CD4-positive, alpha-beta T cell (primary cell): Measurements from ENCODE around the gene CLHC1. TPM values are rescaled to one million over a fixed set of nuclear protein-coding genes. Genes with fewer than 3 reads are reported as not detected.

Experiments
- ATAC-seq: fragments of 200-7000 bp; cut with Tn5 transposase; one replicate; pipeline ENCODE4 v1.10.0; 2022; ENCODE audit warnings: mild to moderate bottlenecking; ENCODE audit not compliant: poor library complexity
- CTCF ChIA-PET: fragments of 350-600 bp; sonication (Branson Sonifier 250); formaldehyde crosslinking; loops from one replicate; lab custom pipeline; 2021; ENCODE audit warnings: antibody characterized with exemption, inconsistent platforms; lab: Charles Lee
- POLR2A ChIA-PET: fragments of 350-600 bp; sonication (Branson Sonifier 250); formaldehyde crosslinking; loops from one replicate; lab custom pipeline; 2021; ENCODE audit warnings: antibody characterized with exemption, inconsistent platforms; lab: Charles Lee
- DNase-seq, 14 experiments: peaks; one replicate each; pipeline ENCODE4 v3.0.0-alpha.2; 2013 to 2020; ENCODE audit warnings: mixed read lengths in 2 of 14
- H3K27ac ChIP-seq, 2 donors: one replicate each; pipeline versions ENCODE4 v1.5.1 to v1.7.0; 2013; ENCODE audit warnings: low read length in 2 of 2, low read depth in 1 of 2, mild to moderate bottlenecking in 1 of 2
- H3K27me3 ChIP-seq, 2 experiments: 1 replicate in 1 of 2; 2 replicates in 1 of 2; pipeline versions ENCODE4 v1.6.1 to v1.7.0; 2013; ENCODE audit warnings: low read length in 2 of 2, control low read depth in 1 of 2, mild to moderate bottlenecking in 1 of 2, moderate library complexity in 1 of 2; ENCODE audit not compliant: insufficient read depth in 2 of 2, control insufficient read depth in 1 of 2
- H3K36me3 ChIP-seq: one replicate; pipeline ENCODE4 v1.6.1; 2013; ENCODE audit warnings: low read length, control low read depth; ENCODE audit not compliant: insufficient read depth
- H3K4me1 ChIP-seq: one replicate; pipeline ENCODE4 v1.6.1; 2013; ENCODE audit warnings: low read length, control low read depth; ENCODE audit not compliant: insufficient read depth
- H3K4me3 ChIP-seq: one replicate; pipeline ENCODE4 v1.5.1; 2013; ENCODE audit warnings: mild to moderate bottlenecking, low read length, moderate library complexity
- H3K9me3 ChIP-seq, 2 experiments: 1 replicate in 1 of 2; 2 replicates in 1 of 2; pipeline versions ENCODE4 v1.6.1 to v1.7.0; 2013; ENCODE audit warnings: low read length in 2 of 2, mild to moderate bottlenecking in 2 of 2, control low read depth in 1 of 2, moderate library complexity in 1 of 2; ENCODE audit not compliant: control insufficient read depth in 1 of 2, insufficient read depth in 1 of 2
- H3K27ac Mint-ChIP-seq: one replicate; pipeline ENCODE4 v1.8.0; 2020; ENCODE audit warnings: mixed read lengths
- H3K27me3 Mint-ChIP-seq: one replicate; pipeline ENCODE4 v1.8.0; 2021; ENCODE audit warnings: mixed read lengths
- H3K36me3 Mint-ChIP-seq: one replicate; pipeline ENCODE4 v1.8.0; 2021; ENCODE audit warnings: low read depth, mixed read lengths
- H3K4me1 Mint-ChIP-seq: one replicate; pipeline ENCODE4 v1.8.0; 2021; ENCODE audit warnings: low read depth, mixed read lengths
- H3K4me3 Mint-ChIP-seq: one replicate; pipeline ENCODE4 v1.8.0; 2020; ENCODE audit warnings: mild to moderate bottlenecking, mixed read lengths
- H3K9me3 Mint-ChIP-seq: one replicate; pipeline ENCODE4 v1.8.0; 2020; ENCODE audit warnings: mixed read lengths
- intact Hi-C, 2 experiments: fragments of 100-400 bp; cut with DNase I in 1 of 2; cut with micrococcal nuclease in 1 of 2; formaldehyde crosslinking; loops; one replicate each; pipeline versions ENCODE4 v1.15.1 to v1.9.0; 2023 to 2025; cut with DNase I, micrococcal nuclease
- total RNA-seq, 174 experiments: library from RNA in 2 of 174; stranded (reverse) in 2 of 174; gene quantifications; one replicate each; pipeline ENCODE4 v1.2.3 and lab custom pipeline; 2021 to 2026
- TF ChIP-seq, protein P1 (sequence below): fragments of 200-600 bp; IDR thresholded peaks from one replicate; pipeline ENCODE4 v1.8.0; 2022; ENCODE audit warnings: antibody characterized with exemption, mild to moderate bottlenecking

The CLHC1 gene
- total RNA-seq, 2 experiments from 2014 or later, result 4.4 TPM

DNA sequence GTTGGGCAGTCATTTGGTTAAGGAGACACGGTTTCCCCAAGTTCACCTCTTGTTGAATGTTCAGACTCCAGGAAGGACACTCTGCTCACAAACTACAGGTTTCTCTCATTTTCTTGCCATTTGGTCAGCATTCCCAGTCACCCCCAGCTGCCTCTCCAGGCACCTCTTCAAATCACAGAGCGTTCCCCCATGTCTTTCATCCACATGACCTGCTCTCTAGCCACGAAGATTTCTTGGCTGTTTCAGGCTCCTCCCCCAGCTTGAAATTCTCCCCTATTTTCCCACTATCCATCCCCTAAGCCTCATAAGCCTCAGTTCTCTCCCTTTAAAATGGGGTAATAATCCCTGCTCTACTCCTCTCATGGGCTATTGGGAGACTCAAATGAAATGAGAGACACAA, 92.8 kb downstream of the CLHC1 start:
- no peak overlapping the region for H3K4me3 ChIP-seq
- H3K4me1 ChIP-seq, result peaks cover 23% of the 10 kb centered on the region
- H3K4me1 Mint-ChIP-seq, result peaks cover 39% of the 10 kb centered on the region
- no peak overlapping the region for H3K4me3 Mint-ChIP-seq
- ATAC-seq (no peak), DNase-seq (no peak)
- no peaks in the 10 kb centered on the region for H3K9me3 ChIP-seq
- no peak overlapping the region for H3K27ac ChIP-seq
- no peaks in the 10 kb centered on the region for H3K27me3 ChIP-seq
- no peaks in the 10 kb centered on the region for H3K36me3 ChIP-seq
- no peaks in the 10 kb centered on the region for H3K27me3 Mint-ChIP-seq
- CTCF ChIA-PET, result no interaction called here
- H3K36me3 Mint-ChIP-seq, result no peaks in the 10 kb centered on the region
- POLR2A ChIA-PET, result no interaction called here
- H3K27ac Mint-ChIP-seq, result no peak overlapping the region
- intact Hi-C loops, result loop anchor here in 1 of 2 experiments (5.0 kb wide), 1 partner anchor 88 kb away; no protein-coding TSS in a partner anchor
- TF ChIP-seq, protein P1, sequence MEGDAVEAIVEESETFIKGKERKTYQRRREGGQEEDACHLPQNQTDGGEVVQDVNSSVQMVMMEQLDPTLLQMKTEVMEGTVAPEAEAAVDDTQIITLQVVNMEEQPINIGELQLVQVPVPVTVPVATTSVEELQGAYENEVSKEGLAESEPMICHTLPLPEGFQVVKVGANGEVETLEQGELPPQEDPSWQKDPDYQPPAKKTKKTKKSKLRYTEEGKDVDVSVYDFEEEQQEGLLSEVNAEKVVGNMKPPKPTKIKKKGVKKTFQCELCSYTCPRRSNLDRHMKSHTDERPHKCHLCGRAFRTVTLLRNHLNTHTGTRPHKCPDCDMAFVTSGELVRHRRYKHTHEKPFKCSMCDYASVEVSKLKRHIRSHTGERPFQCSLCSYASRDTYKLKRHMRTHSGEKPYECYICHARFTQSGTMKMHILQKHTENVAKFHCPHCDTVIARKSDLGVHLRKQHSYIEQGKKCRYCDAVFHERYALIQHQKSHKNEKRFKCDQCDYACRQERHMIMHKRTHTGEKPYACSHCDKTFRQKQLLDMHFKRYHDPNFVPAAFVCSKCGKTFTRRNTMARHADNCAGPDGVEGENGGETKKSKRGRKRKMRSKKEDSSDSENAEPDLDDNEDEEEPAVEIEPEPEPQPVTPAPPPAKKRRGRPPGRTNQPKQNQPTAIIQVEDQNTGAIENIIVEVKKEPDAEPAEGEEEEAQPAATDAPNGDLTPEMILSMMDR, result no peak
- H3K9me3 Mint-ChIP-seq, result no peaks in the 10 kb centered on the region

DNA sequence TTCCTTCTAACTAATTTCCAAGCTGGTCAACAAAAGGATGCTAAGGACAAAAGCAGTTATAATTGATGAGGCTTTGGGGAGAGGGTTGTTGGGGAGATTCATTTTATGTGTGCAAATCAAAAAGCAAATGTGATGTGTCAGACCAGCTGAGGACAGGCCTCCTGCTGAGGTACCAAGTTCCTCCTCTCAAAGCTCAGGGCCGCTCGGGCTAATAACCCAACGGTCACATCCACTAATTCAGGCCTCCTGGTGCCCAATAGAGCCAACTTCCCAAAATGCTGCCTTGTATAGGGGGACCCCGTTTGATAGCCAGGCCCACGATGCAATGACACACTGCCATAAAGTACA, 93.2 kb downstream of the CLHC1 start:
- Histone ChIP-seq H3K4me3 (no peak overlapping the region), H3K9me3 (no peaks in the 10 kb centered on the region), H3K4me1 (peaks cover 28% of the 10 kb centered on the region), H3K36me3 (no peaks in the 10 kb centered on the region), H3K27ac (no peak overlapping the region), H3K27me3 (no peaks in the 10 kb centered on the region)
- intact Hi-C loops, result loop anchor here in 1 of 2 experiments (5.0 kb wide), 1 partner anchor 88 kb away; no protein-coding TSS in a partner anchor
- no peaks in the 10 kb centered on the region for H3K36me3 Mint-ChIP-seq
- no peak overlapping the region for H3K27ac Mint-ChIP-seq
- H3K9me3 Mint-ChIP-seq, result no peaks in the 10 kb centered on the region
- TF ChIP-seq, protein P1, result no peak
- DNase-seq (no peak), ATAC-seq (no peak)
- no peak overlapping the region for H3K4me3 Mint-ChIP-seq
- ChIA-PET CTCF (no interaction called here), POLR2A (no interaction called here)
- H3K4me1 Mint-ChIP-seq, result peaks cover 44% of the 10 kb centered on the region
- H3K27me3 Mint-ChIP-seq, result no peaks in the 10 kb centered on the region

DNA sequence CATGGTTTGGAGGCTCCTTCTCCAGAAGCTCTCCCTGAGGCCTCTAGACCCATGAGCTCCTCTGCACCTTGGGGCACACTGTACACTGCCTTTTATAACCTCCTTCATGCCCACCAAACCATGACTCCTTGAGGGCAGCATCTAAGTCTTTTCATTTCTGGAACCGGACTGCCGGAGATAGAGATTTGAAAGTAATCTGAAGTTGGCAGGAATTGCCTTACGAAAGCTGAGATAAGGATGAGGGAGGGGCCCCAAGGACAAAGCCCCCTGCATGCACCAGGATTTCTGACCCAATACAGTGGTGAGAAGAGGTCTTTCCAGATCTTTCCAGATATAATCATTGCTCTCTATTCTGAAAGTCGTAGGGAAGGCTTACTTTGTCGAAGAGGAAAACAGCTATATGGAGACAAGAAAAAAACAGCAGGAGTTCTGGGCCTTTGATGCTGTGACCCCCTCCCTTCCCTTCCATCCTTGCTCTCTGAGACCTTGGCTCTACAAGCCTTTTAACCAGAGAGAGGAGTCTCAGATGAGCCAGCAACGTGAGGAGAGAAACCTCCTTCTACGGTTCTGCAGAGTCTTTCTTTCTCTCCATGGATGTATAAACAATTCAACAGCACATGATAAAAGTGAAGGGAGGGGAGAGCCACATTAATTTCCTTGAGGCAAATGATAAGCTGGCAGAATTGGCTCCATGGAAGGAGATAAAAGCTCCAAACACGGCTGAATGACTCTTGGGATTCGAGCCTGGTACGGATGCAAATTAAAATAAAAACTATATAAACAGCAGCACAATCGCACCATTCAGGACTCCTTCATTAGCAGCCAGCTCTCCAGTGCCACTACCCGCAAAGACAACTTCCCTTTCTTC, 93.8 kb downstream of the CLHC1 start:
- no peaks in the 10 kb centered on the region for H3K36me3 Mint-ChIP-seq
- DNase-seq, result no peak
- peaks cover 33% of the 10 kb centered on the region for H3K4me1 ChIP-seq
- peak overlapping the region; percentile 4 for H3K4me3 Mint-ChIP-seq
- POLR2A ChIA-PET, result no interaction called here
- no peaks in the 10 kb centered on the region for H3K9me3 Mint-ChIP-seq
- no peaks in the 10 kb centered on the region for H3K9me3 ChIP-seq
- intact Hi-C loops, result loop anchor here in 1 of 2 experiments (5.0 kb wide), 1 partner anchor 89 kb away; no protein-coding TSS in a partner anchor
- H3K27me3 Mint-ChIP-seq, result no peaks in the 10 kb centered on the region
- no peak overlapping the region for H3K27ac Mint-ChIP-seq
- CTCF ChIA-PET, result no interaction called here
- no peak overlapping the region for H3K27ac ChIP-seq
- no peaks in the 10 kb centered on the region for H3K27me3 ChIP-seq
- TF ChIP-seq, protein P1, result no peak
- H3K4me1 Mint-ChIP-seq, result peaks cover 50% of the 10 kb centered on the region
- no peaks in the 10 kb centered on the region for H3K36me3 ChIP-seq
- no peak for ATAC-seq
- no peak overlapping the region for H3K4me3 ChIP-seq
